Keratinocyte (primary cell): ENCODE data around the gene PAAF1. TPM values are rescaled to one million over a fixed set of nuclear protein-coding genes. Genes with fewer than 3 reads are reported as not detected.

ENCODE experiments used
- DNase-seq: peaks from one replicate; pipeline ENCODE4 v3.0.0-alpha.2; 2011; ENCODE audit warnings: low read depth, missing footprints, low spot score
- FAIRE-seq: peaks from 2 replicates; lab custom pipeline; 2011; peaks lifted over from hg19 to GRCh38; lab: Jason Lieb, UNC
- H2AFZ ChIP-seq: 2 replicates; pipeline ENCODE4 v1.6.0; 2012; ENCODE audit warnings: low read length, control low read depth, inconsistent platforms; ENCODE audit not compliant: control insufficient read depth
- H3K27ac ChIP-seq: 2 replicates; pipeline ENCODE4 v1.5.1; 2011; ENCODE audit warnings: low read length; ENCODE audit not compliant: control insufficient read depth, insufficient read depth
- H3K27me3 ChIP-seq: 3 replicates; pipeline ENCODE4 v1.6.0; 2011; ENCODE audit warnings: low read length; ENCODE audit not compliant: control insufficient read depth, insufficient read depth; ENCODE audit errors: extremely low read depth
- H3K36me3 ChIP-seq, 2 experiments: 2 replicates in 1 of 2; 3 replicates in 1 of 2; pipeline ENCODE4 v1.5.1; 2011; ENCODE audit warnings: low read length in 2 of 2, mild to moderate bottlenecking in 1 of 2; ENCODE audit not compliant: control insufficient read depth in 2 of 2, insufficient read depth in 2 of 2; ENCODE audit errors: extremely low read depth in 1 of 2
- H3K4me1 ChIP-seq: 3 replicates; pipeline ENCODE4 v1.5.1; 2011; ENCODE audit warnings: low read length; ENCODE audit not compliant: control insufficient read depth, insufficient read depth; ENCODE audit errors: extremely low read depth
- H3K4me2 ChIP-seq: 3 replicates; pipeline ENCODE4 v1.6.0; 2011; ENCODE audit warnings: low read depth, low read length; ENCODE audit not compliant: control insufficient read depth, insufficient read depth; ENCODE audit errors: extremely low read depth
- H3K4me3 ChIP-seq, 3 experiments: fragments of 200-600 bp in 1 of 3; sonication (generic) in 1 of 3; 2 replicates in 2 of 3; 3 replicates in 1 of 3; pipeline ENCODE4 v1.5.1; 2011 to 2016; ENCODE audit warnings: low read length in 3 of 3, mild to moderate bottlenecking in 3 of 3, control low read depth in 2 of 3, inconsistent platforms in 1 of 3, low read depth in 1 of 3, mixed read lengths in 1 of 3, mixed run types in 1 of 3, moderate library complexity in 1 of 3; ENCODE audit not compliant: control insufficient read depth in 2 of 3, insufficient read depth in 2 of 3; ENCODE audit errors: extremely low read depth in 1 of 3
- H3K79me2 ChIP-seq: 2 replicates; pipeline ENCODE4 v1.6.0; 2012; ENCODE audit warnings: low read length; ENCODE audit not compliant: control insufficient read depth, insufficient read depth
- H3K9ac ChIP-seq: 3 replicates; pipeline ENCODE4 v1.6.0; 2011; ENCODE audit warnings: low read length; ENCODE audit not compliant: control insufficient read depth, insufficient read depth; ENCODE audit errors: extremely low read depth
- H3K9me1 ChIP-seq: 3 replicates; pipeline ENCODE4 v1.6.0; 2011; ENCODE audit warnings: low read length; ENCODE audit not compliant: control insufficient read depth, insufficient read depth; ENCODE audit errors: extremely low read depth
- H3K9me3 ChIP-seq: 2 replicates; pipeline ENCODE4 v1.5.1; 2012; ENCODE audit warnings: low read depth, low read length; ENCODE audit not compliant: control insufficient read depth
- H4K20me1 ChIP-seq: 3 replicates; pipeline ENCODE4 v1.6.0; 2011; ENCODE audit warnings: low read length; ENCODE audit not compliant: control insufficient read depth, insufficient read depth; ENCODE audit errors: extremely low read depth
- CTCF ChIP-seq, 3 experiments: IDR thresholded peaks in 1 of 3; conservative IDR thresholded peaks in 1 of 3; optimal IDR thresholded peaks in 1 of 3; 2 replicates in 2 of 3; 3 replicates in 1 of 3; pipeline versions ENCODE3 to v1.5.1; 2011; ENCODE audit warnings: low read length in 3 of 3, mild to moderate bottlenecking in 3 of 3, moderate library complexity in 2 of 3, control low read depth in 1 of 3, inconsistent platforms in 1 of 3; ENCODE audit not compliant: insufficient read depth in 2 of 3; ENCODE audit errors: extremely low read depth in 1 of 3
- EZH2 ChIP-seq: IDR thresholded peaks from one replicate; pipeline ENCODE4 v1.6.1; 2012; ENCODE audit warnings: inconsistent platforms, mild to moderate bottlenecking, low read length, moderate library complexity
- dilution Hi-C: fragments of 300-500 bp; cut with MboI; formaldehyde crosslinking; loops from one replicate; pipeline ENCODE4 v1.7.0; 2020; ENCODE audit warnings: low sequenced_read_pairs; ENCODE audit not compliant: extremely low pct_ligation_motif_present
- polyA plus RNA-seq, 5 experiments: library from polyadenylated mRNA; depleted of rRNA in 3 of 5; stranded (reverse) in 3 of 5; stranded (forward) in 1 of 5; unstranded in 1 of 5; fragments of >200 nt; gene quantifications; 1 replicate in 1 of 5; 2 replicates in 3 of 5; 3 replicates in 1 of 5; pipeline versions ENCODE4 v1.2.1 to v1.2.3, GENCODE V29; 2011 to 2012; ENCODE audit warnings: missing spikeins in 2 of 5, low read depth in 1 of 5, low replicate concordance in 1 of 5

The PAAF1 gene
- polyA plus RNA-seq, 1 donor (not counting 4 experiments of a cell fraction or from before 2014, with no cell fraction given): 19.1 TPM

- Histone ChIP-seq H3K9ac (no peak overlapping the region), H4K20me1 (no peaks in the 10 kb centered on the region), H3K4me1 (no peaks in the 10 kb centered on the region), H3K4me2 (no peak overlapping the region), H2AFZ (no peak overlapping the region), H3K27ac (no peak overlapping the region), H3K27me3 (no peaks in the 10 kb centered on the region), H3K4me3 (no peak overlapping the region), H3K79me2 (no peaks in the 10 kb centered on the region), H3K36me3 (no peaks in the 10 kb centered on the region), H3K9me3 (no peaks in the 10 kb centered on the region), H3K9me1 (no peaks in the 10 kb centered on the region)
- no peak for DNase-seq
- no peak for TF ChIP-seq CTCF (optimal IDR thresholded peaks at IDR 0.05 in 1 of 3, IDR thresholded peaks at IDR 0.05 in 1 of 3, conservative IDR thresholded peaks at IDR 0.05 in 1 of 3; ENCODE audit: extremely low read depth in 1 of 3, insufficient read depth in 2 of 3, low read length in 3 of 3)
- TF ChIP-seq EZH2: no peak
- FAIRE-seq: no peak
- dilution Hi-C loops: no loop called here
These were observed 91.7 kb downstream of the PAAF1 start for GRCh38 chr11:73968356-73968966.

GRCh38 chr11:73969091-73969490, 92.3 kb downstream of the PAAF1 start:
- no peaks in the 10 kb centered on the region for H3K36me3 ChIP-seq
- H3K9me1 ChIP-seq: no peaks in the 10 kb centered on the region
- H4K20me1 ChIP-seq: no peaks in the 10 kb centered on the region
- no peak overlapping the region for H3K4me2 ChIP-seq
- H3K27me3 ChIP-seq: no peaks in the 10 kb centered on the region
- no peaks in the 10 kb centered on the region for H3K79me2 ChIP-seq
- no peak overlapping the region for H3K9ac ChIP-seq
- dilution Hi-C loops: no loop called here
- H3K4me3 ChIP-seq: no peak overlapping the region
- no peak for TF ChIP-seq CTCF (optimal IDR thresholded peaks at IDR 0.05 in 1 of 3, IDR thresholded peaks at IDR 0.05 in 1 of 3, conservative IDR thresholded peaks at IDR 0.05 in 1 of 3; ENCODE audit: extremely low read depth in 1 of 3, insufficient read depth in 2 of 3, low read length in 3 of 3)
- no peak for TF ChIP-seq EZH2
- H3K9me3 ChIP-seq: no peaks in the 10 kb centered on the region
- DNase-seq: no peak
- H2AFZ ChIP-seq: no peak overlapping the region
- no peak overlapping the region for H3K27ac ChIP-seq
- H3K4me1 ChIP-seq: peaks cover 4% of the 10 kb centered on the region
- FAIRE-seq: no peak
